HepG2 (cell line): Measurements from ENCODE around the gene AKR1C2. TPM values are rescaled to one million over a fixed set of nuclear protein-coding genes. Genes with fewer than 3 reads are reported as not detected.

Source experiments
- ARNTL ChIP-seq: sonication (generic); formaldehyde crosslinking; IDR thresholded peaks from 2 replicates; pipeline ENCODE4 v1.4.0; 2020; ENCODE audit warnings: mild to moderate bottlenecking, missing genetic modification reagents
- GATAD1 ChIP-seq: IDR thresholded peaks from 2 replicates; pipeline ENCODE4 v1.6.1; 2016; ENCODE audit warnings: missing genetic modification reagents, missing compliant biosample characterization
- HNF4A ChIP-seq: sonication (generic); formaldehyde crosslinking; IDR thresholded peaks from 2 replicates; pipeline ENCODE4 v1.4.0; 2020; ENCODE audit warnings: missing genetic modification reagents
- PITX1 ChIP-seq: sonication (generic); formaldehyde crosslinking; IDR thresholded peaks from 2 replicates; pipeline ENCODE4 v1.5.1; 2020; ENCODE audit warnings: mild to moderate bottlenecking, missing genetic modification reagents
- ZBTB20 ChIP-seq: sonication (generic); formaldehyde crosslinking; IDR thresholded peaks from 2 replicates; pipeline ENCODE4 v1.8.1; 2023; ENCODE audit warnings: missing genetic modification reagents, low read depth, mild to moderate bottlenecking, borderline replicate concordance
- ZFP62 ChIP-seq: sonication (generic); formaldehyde crosslinking; IDR thresholded peaks from 2 replicates; pipeline ENCODE4 v1.4.0; 2020; ENCODE audit warnings: missing genetic modification reagents
- ZNF577 ChIP-seq: sonication (generic); formaldehyde crosslinking; IDR thresholded peaks from 2 replicates; pipeline ENCODE4 v1.4.0; 2020; ENCODE audit warnings: mild to moderate bottlenecking, low read depth, missing genetic modification reagents, borderline replicate concordance
- ZNF772 ChIP-seq: sonication (generic); formaldehyde crosslinking; IDR thresholded peaks from 2 replicates; pipeline ENCODE4 v1.5.0; 2020; ENCODE audit warnings: mild to moderate bottlenecking, missing genetic modification reagents
- polyA plus RNA-seq, 8 experiments: library from polyadenylated mRNA; depleted of rRNA in 3 of 8; stranded (reverse) in 7 of 8; unstranded in 1 of 8; fragments of >200 nt; fragmentation: Illumina TruSeq in 4 of 8; extraction: Trizol in 4 of 8; gene quantifications; 2 replicates each; pipeline versions ENCODE4 v1.2.1 to v1.2.3, GENCODE V29; 2011 to 2016; ENCODE audit warnings: low read depth in 4 of 8, missing spikeins in 1 of 8, mixed read lengths in 1 of 8; ENCODE audit not compliant: insufficient read depth in 1 of 8
- total RNA-seq, 5 experiments: library from RNA; depleted of rRNA; stranded (reverse); fragments of >200 nt; fragmentation: Illumina TruSeq; extraction: Trizol; gene quantifications; 2 replicates each; pipeline ENCODE4 v1.2.3, GENCODE V29; 2016; ENCODE audit warnings: low read depth in 1 of 5
- TF ChIP-seq, protein P1 (sequence below): fragments of 450-650 bp; IDR thresholded peaks from 2 replicates; pipeline ENCODE4 v1.6.1; 2017
- TF ChIP-seq, protein P2 (sequence below): sonication (generic); formaldehyde crosslinking; IDR thresholded peaks from 2 replicates; pipeline ENCODE4 v1.8.1; 2023; ENCODE audit warnings: mild to moderate bottlenecking, missing genetic modification reagents
- TF ChIP-seq, protein P3 (sequence below): sonication (generic); formaldehyde crosslinking; IDR thresholded peaks from 2 replicates; pipeline ENCODE4 v1.4.0; 2020; ENCODE audit warnings: missing genetic modification reagents
- TF ChIP-seq, protein P4 (sequence below): IDR thresholded peaks from 2 replicates; pipeline ENCODE4 v1.6.1; 2018; ENCODE audit warnings: missing genetic modification reagents, mild to moderate bottlenecking, missing compliant biosample characterization
- TF ChIP-seq, protein P5 (sequence below): sonication (generic); formaldehyde crosslinking; IDR thresholded peaks from 2 replicates; pipeline ENCODE4 v1.4.0; 2020; ENCODE audit warnings: mild to moderate bottlenecking, missing genetic modification reagents, borderline replicate concordance

AKR1C2 gene
- total and polyA plus RNA-seq, 2 of the 13 experiments (the other 11 are each of a cell fraction or from before 2014, with no cell fraction given) = 140 to 900 TPM

DNA sequence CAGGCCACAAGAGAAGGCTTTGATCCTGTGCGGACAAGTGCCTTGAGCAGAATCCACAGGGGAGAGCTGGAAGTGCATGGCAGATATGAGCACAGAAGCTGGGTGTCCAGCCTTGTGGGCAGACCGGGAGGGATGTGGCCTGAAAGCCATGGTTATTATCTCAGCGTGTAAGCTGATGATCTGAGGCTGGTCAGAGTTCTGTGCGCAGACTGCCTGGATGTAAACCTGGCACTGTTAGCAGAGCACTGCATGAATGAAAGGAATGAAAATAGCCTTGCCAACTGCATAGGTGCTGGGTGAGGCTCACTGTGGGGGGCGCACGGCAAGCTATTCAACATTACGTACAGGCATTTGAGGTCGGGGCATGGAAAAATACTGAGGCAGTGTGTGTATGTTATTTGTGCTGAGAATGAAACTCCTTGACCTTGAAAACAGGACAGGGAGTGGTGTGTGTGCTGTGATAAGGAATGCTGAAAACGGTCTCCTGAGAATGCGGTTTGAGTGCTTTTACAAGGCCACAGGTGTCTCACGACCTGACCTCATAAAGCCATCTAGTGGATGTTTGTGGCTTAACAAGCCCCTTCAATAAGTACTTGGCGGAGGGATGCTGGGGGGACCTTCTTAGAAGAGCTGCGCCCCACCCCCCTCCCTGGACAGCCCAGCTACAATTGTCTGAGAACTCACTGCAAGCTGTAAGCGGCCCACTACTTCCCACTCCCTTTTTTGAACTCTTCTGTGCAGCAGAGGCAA, 21.8 kb downstream of the AKR1C2 start (continued):
- TF ChIP-seq ARNTL (peak; percentile 39; the same call in 1 of the 2 replicates), PITX1 (0 out of 2 replicates have a peak, but pooled peaks have one; percentile 13), GATAD1 (no peak), ZNF772 (CRISPR knock-in tag) (no peak; the same call in 1 of the 2 replicates), HNF4A (CRISPR knock-in tag) (no peak), ZFP62 (CRISPR knock-in tag) (no peak), ZBTB20 (no peak), ZNF577 (CRISPR knock-in tag) (no peak)
- TF ChIP-seq, protein P1, sequence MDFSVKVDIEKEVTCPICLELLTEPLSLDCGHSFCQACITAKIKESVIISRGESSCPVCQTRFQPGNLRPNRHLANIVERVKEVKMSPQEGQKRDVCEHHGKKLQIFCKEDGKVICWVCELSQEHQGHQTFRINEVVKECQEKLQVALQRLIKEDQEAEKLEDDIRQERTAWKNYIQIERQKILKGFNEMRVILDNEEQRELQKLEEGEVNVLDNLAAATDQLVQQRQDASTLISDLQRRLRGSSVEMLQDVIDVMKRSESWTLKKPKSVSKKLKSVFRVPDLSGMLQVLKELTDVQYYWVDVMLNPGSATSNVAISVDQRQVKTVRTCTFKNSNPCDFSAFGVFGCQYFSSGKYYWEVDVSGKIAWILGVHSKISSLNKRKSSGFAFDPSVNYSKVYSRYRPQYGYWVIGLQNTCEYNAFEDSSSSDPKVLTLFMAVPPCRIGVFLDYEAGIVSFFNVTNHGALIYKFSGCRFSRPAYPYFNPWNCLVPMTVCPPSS = no peak
- TF ChIP-seq, protein P2, sequence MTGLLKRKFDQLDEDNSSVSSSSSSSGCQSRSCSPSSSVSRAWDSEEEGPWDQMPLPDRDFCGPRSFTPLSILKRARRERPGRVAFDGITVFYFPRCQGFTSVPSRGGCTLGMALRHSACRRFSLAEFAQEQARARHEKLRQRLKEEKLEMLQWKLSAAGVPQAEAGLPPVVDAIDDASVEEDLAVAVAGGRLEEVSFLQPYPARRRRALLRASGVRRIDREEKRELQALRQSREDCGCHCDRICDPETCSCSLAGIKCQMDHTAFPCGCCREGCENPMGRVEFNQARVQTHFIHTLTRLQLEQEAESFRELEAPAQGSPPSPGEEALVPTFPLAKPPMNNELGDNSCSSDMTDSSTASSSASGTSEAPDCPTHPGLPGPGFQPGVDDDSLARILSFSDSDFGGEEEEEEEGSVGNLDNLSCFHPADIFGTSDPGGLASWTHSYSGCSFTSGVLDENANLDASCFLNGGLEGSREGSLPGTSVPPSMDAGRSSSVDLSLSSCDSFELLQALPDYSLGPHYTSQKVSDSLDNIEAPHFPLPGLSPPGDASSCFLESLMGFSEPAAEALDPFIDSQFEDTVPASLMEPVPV = no peak
- TF ChIP-seq, protein P3, sequence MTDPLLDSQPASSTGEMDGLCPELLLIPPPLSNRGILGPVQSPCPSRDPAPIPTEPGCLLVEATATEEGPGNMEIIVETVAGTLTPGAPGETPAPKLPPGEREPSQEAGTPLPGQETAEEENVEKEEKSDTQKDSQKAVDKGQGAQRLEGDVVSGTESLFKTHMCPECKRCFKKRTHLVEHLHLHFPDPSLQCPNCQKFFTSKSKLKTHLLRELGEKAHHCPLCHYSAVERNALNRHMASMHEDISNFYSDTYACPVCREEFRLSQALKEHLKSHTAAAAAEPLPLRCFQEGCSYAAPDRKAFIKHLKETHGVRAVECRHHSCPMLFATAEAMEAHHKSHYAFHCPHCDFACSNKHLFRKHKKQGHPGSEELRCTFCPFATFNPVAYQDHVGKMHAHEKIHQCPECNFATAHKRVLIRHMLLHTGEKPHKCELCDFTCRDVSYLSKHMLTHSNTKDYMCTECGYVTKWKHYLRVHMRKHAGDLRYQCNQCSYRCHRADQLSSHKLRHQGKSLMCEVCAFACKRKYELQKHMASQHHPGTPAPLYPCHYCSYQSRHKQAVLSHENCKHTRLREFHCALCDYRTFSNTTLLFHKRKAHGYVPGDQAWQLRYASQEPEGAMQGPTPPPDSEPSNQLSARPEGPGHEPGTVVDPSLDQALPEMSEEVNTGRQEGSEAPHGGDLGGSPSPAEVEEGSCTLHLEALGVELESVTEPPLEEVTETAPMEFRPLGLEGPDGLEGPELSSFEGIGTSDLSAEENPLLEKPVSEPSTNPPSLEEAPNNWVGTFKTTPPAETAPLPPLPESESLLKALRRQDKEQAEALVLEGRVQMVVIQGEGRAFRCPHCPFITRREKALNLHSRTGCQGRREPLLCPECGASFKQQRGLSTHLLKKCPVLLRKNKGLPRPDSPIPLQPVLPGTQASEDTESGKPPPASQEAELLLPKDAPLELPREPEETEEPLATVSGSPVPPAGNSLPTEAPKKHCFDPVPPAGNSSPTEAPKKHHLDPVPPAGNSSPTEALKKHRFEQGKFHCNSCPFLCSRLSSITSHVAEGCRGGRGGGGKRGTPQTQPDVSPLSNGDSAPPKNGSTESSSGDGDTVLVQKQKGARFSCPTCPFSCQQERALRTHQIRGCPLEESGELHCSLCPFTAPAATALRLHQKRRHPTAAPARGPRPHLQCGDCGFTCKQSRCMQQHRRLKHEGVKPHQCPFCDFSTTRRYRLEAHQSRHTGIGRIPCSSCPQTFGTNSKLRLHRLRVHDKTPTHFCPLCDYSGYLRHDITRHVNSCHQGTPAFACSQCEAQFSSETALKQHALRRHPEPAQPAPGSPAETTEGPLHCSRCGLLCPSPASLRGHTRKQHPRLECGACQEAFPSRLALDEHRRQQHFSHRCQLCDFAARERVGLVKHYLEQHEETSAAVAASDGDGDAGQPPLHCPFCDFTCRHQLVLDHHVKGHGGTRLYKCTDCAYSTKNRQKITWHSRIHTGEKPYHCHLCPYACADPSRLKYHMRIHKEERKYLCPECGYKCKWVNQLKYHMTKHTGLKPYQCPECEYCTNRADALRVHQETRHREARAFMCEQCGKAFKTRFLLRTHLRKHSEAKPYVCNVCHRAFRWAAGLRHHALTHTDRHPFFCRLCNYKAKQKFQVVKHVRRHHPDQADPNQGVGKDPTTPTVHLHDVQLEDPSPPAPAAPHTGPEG = peak; percentile 87
- TF ChIP-seq, protein P4, sequence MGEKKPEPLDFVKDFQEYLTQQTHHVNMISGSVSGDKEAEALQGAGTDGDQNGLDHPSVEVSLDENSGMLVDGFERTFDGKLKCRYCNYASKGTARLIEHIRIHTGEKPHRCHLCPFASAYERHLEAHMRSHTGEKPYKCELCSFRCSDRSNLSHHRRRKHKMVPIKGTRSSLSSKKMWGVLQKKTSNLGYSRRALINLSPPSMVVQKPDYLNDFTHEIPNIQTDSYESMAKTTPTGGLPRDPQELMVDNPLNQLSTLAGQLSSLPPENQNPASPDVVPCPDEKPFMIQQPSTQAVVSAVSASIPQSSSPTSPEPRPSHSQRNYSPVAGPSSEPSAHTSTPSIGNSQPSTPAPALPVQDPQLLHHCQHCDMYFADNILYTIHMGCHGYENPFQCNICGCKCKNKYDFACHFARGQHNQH (CRISPR knock-in tag) = peak; percentile 30; the same call in 1 of the 2 replicates
- TF ChIP-seq, protein P5, sequence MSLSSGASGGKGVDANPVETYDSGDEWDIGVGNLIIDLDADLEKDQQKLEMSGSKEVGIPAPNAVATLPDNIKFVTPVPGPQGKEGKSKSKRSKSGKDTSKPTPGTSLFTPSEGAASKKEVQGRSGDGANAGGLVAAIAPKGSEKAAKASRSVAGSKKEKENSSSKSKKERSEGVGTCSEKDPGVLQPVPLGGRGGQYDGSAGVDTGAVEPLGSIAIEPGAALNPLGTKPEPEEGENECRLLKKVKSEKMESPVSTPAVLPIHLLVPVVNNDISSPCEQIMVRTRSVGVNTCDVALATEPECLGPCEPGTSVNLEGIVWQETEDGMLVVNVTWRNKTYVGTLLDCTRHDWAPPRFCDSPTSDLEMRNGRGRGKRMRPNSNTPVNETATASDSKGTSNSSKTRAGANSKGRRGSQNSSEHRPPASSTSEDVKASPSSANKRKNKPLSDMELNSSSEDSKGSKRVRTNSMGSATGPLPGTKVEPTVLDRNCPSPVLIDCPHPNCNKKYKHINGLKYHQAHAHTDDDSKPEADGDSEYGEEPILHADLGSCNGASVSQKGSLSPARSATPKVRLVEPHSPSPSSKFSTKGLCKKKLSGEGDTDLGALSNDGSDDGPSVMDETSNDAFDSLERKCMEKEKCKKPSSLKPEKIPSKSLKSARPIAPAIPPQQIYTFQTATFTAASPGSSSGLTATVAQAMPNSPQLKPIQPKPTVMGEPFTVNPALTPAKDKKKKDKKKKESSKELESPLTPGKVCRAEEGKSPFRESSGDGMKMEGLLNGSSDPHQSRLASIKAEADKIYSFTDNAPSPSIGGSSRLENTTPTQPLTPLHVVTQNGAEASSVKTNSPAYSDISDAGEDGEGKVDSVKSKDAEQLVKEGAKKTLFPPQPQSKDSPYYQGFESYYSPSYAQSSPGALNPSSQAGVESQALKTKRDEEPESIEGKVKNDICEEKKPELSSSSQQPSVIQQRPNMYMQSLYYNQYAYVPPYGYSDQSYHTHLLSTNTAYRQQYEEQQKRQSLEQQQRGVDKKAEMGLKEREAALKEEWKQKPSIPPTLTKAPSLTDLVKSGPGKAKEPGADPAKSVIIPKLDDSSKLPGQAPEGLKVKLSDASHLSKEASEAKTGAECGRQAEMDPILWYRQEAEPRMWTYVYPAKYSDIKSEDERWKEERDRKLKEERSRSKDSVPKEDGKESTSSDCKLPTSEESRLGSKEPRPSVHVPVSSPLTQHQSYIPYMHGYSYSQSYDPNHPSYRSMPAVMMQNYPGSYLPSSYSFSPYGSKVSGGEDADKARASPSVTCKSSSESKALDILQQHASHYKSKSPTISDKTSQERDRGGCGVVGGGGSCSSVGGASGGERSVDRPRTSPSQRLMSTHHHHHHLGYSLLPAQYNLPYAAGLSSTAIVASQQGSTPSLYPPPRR = no peak
